Loucy (cell line): ENCODE data around the gene CPEB1.

Experiments used
- CTCF ChIP-seq: fragments of 200-600 bp; sonication (generic); conservative IDR thresholded peaks from 2 replicates; pipeline ENCODE4 v1.5.1; 2014; ENCODE audit warnings: mild to moderate bottlenecking, antibody characterized with exemption, low read length
- EZH2phosphoT487 ChIP-seq: fragments of 200-600 bp; IDR thresholded peaks from 2 replicates; pipeline ENCODE4 v1.6.1; 2018; ENCODE audit warnings: antibody characterized with exemption, mild to moderate bottlenecking, moderate library complexity, borderline replicate concordance

- no peak for TF ChIP-seq CTCF
- no peak for TF ChIP-seq EZH2phosphoT487
Measured at GRCh38 chr15:82570721-82571508, 76.2 kb downstream of the CPEB1 start.
